ENCODE measurements around the gene EVX2. TPM values are rescaled to one million over a fixed set of nuclear protein-coding genes. Genes with fewer than 3 reads are reported as not detected.

The EVX2 gene
- total RNA-seq, 2 experiments from 2014 or later, result not detected

GRCh38 chr2:176098366-176099158 lies 14.8 kb upstream of the EVX2 start:
- ATAC-seq (no peak), DNase-seq (no peak)
- Mint-ChIP-seq H3K27me3 (peaks cover 83% of the 10 kb centered on the region), H3K9me3 (ENCODE audit: low read depth) (no peaks in the 10 kb centered on the region), H3K36me3 (ENCODE audit: low read depth) (no peaks in the 10 kb centered on the region), H3K27ac (no peak overlapping the region), H3K4me3 (no peak overlapping the region), H3K4me1 (peaks cover 22% of the 10 kb centered on the region)
- POLR2A ChIA-PET, result no interaction called here
- intact Hi-C loops (cut with DNase I, micrococcal nuclease), result loop anchor here (1.0 to 10.0 kb wide), 5 partner anchors 16 to 1396 kb away; partner anchors contain the start of gene LNPK (in 1 of the 2)
- CTCF ChIA-PET, result interaction anchor here (0.6 to 4.7 kb wide), 16 partner anchors 10 to 932 kb away, joined by 3 to 86 read pairs (median 4); partner anchors contain the start of gene HOXD10

DNA sequence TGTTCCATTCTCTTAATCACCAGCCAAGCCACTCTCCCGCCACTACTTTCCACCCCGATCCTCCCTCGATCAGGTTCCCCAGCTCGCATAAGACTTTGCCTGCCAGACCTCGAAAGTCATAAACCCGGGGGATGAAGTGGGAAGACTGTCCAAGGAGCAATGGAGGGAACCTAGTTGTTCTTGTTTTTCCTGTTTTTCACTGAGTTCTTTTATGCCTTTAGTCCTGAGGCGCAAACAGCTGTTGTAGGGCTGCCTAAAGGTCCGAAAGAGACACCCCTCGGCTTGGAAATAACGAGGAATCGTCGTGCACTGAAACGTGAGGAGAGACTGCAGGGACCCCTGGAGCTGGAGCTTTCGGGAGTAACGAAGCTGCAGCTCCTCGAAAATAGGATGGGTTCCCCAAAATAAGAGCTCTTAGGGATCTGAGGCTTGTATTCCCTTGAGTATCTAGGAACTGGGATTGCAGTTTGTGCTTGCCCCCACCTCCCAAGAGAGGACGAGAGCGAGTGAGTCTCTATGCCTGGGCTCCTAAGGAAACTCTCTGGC lies 14.1 kb upstream of the EVX2 start:
- ATAC-seq (no peak), DNase-seq (no peak)
- no peaks in the 10 kb centered on the region for H3K9me3 Mint-ChIP-seq (ENCODE audit: low read depth)
- POLR2A ChIA-PET, result interaction anchor here (0.5 to 0.7 kb wide), 2 partner anchors 1085 to 1872 kb away, joined by 3 read pairs; no protein-coding TSS in a partner anchor
- peaks cover 83% of the 10 kb centered on the region for H3K27me3 Mint-ChIP-seq
- intact Hi-C loops (cut with DNase I, micrococcal nuclease), result loop anchor here (1.0 to 10.0 kb wide), 10 partner anchors 96 to 1396 kb away; partner anchors contain the start of gene LNPK (in 1 of the 2)
- H3K4me1 Mint-ChIP-seq, result peaks cover 27% of the 10 kb centered on the region
- H3K4me3 Mint-ChIP-seq, result peak overlapping the region; percentile 50
- CTCF ChIA-PET, result interaction anchor here (0.6 to 4.7 kb wide), 27 partner anchors 10 to 1374 kb away, joined by 3 to 86 read pairs (median 4); no protein-coding TSS in a partner anchor
- no peaks in the 10 kb centered on the region for H3K36me3 Mint-ChIP-seq (ENCODE audit: low read depth)
- no peak overlapping the region for H3K27ac Mint-ChIP-seq

DNA sequence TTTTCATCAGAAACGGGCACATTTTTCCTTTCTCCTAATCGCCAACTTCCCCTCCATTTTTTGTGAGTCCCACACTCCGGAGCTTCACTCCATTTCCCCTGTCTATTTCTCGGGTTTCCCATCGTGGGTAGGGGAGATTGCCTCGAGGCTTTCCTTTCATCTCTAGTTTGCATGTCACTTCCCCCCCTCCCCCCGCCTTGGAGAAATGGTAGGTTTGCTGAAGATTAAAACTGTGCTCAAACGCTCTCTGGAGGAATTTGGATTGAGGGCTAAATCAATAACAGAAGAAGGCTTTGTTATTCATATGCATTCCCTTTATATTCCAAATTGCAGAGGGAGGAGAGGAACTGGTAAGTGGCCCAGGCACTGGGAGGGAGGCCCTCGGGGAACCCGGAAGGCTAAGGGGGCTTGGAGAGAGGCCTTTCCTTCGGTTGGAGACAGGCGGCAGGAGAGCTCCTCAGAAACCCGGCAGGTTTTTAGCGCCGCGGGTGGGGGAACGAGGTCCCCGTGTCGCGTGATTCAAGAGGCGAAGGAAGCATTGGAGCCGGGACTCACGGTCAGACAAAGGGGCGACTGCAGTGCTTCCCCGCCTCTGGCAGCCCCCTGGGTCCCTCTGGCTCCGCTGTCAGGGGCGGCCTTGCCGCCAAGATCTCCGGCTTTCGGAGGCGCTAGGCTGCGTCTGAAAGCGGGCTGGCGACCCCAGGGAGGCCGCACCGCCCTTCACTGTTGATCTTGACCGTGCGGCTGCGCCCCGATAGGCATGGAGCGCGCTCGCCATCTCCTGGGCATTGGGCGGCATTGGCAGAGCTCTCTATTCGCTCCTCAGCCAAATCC lies 13.4 kb upstream of the EVX2 start:
- ChIA-PET CTCF (interaction anchor here (0.6 to 4.7 kb wide), 33 partner anchors 9 to 1374 kb away, joined by 3 to 86 read pairs (median 4); no protein-coding TSS in a partner anchor), POLR2A (interaction anchor here (0.5 to 0.7 kb wide), 2 partner anchors 1084 to 1873 kb away, joined by 3 read pairs; no protein-coding TSS in a partner anchor)
- DNase-seq (peak; percentile 78), ATAC-seq (peak; percentile 86)
- no peaks in the 10 kb centered on the region for H3K9me3 Mint-ChIP-seq (ENCODE audit: low read depth)
- intact Hi-C loops (cut with DNase I, micrococcal nuclease), result loop anchor here (1.0 to 10.0 kb wide), 10 partner anchors 95 to 1395 kb away; partner anchors contain the start of gene LNPK (in 1 of the 2)
- H3K4me3 Mint-ChIP-seq, result peak overlapping the region; percentile 50
- no peak overlapping the region for H3K27ac Mint-ChIP-seq
- H3K4me1 Mint-ChIP-seq, result peaks cover 27% of the 10 kb centered on the region
- H3K27me3 Mint-ChIP-seq, result peaks cover 77% of the 10 kb centered on the region
- H3K36me3 Mint-ChIP-seq (ENCODE audit: low read depth), result no peaks in the 10 kb centered on the region

DNA sequence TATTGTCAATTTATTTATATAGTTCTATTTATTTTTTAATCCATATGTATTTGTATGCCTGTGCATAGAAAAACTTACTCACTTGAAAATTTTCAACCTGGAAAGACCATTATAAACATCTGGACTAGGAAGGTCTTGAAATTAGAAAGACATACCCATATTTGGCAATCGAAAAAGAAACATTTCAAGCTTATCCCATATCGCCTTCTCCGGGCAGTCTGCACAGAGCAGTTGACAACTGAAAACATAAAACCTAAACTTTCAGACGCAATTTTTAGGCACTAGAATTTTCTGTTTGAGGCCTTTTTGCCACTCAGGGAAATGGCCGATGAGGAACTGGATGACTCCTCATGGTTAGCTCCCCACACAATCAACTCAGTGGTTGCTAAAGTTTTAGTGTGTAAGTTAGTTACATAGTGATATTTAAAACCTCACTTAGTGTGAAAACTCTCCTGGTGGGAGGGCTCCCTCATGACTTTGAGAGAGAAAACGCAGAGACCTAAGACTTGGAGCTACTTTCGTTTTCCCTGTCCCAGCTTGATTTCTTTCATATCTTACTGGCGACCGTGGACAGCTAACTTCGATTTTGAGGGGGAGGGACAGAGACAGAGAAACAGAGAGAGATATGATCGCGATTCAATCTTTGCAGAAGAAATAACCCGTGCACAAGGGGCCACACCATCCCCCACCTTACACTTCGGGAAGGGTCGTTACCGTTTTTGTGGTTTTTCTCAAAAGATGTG lies 12.7 kb upstream of the EVX2 start:
- no peaks in the 10 kb centered on the region for H3K36me3 Mint-ChIP-seq (ENCODE audit: low read depth)
- H3K4me3 Mint-ChIP-seq, result peak overlapping the region; percentile 50
- H3K9me3 Mint-ChIP-seq (ENCODE audit: low read depth), result no peaks in the 10 kb centered on the region
- H3K27me3 Mint-ChIP-seq, result peaks cover 77% of the 10 kb centered on the region
- intact Hi-C loops (cut with DNase I, micrococcal nuclease), result loop anchor here (2.0 to 10.0 kb wide), 8 partner anchors 94 to 1394 kb away; partner anchors contain the start of gene LNPK (in 1 of the 2)
- ChIA-PET CTCF (interaction anchor here (0.6 to 4.7 kb wide), 18 partner anchors 11 to 1347 kb away, joined by 3 to 86 read pairs (median 4); no protein-coding TSS in a partner anchor), POLR2A (no interaction called here)
- no peak for DNase-seq
- no peak for ATAC-seq
- no peak overlapping the region for H3K27ac Mint-ChIP-seq
- H3K4me1 Mint-ChIP-seq, result peaks cover 35% of the 10 kb centered on the region

DNA sequence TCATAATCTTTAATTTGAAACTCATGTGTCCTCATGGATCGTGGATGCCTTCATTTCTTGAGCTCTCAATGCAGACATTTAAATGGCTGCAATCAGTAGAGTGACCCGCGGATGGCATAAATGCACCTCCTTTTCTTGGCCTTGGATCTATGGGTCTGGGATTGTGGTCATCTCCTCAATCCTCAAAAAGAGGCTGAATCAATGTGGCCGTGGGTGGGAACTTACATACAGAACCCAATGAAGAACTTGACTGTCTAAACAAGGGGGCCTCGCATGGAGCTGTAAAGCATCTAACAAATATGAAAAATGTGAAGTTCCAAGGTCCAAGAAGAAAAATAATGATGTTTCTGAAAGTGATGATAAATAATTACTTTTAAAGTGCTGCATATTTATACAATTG lies 11.7 kb upstream of the EVX2 start:
- ATAC-seq (no peak), DNase-seq (no peak)
- no peaks in the 10 kb centered on the region for H3K36me3 Mint-ChIP-seq (ENCODE audit: low read depth)
- no peak overlapping the region for H3K27ac Mint-ChIP-seq
- no peaks in the 10 kb centered on the region for H3K9me3 Mint-ChIP-seq (ENCODE audit: low read depth)
- ChIA-PET CTCF (interaction anchor here (0.5 to 4.7 kb wide), 10 partner anchors 15 to 844 kb away, joined by 3 to 86 read pairs (median 4); no protein-coding TSS in a partner anchor), POLR2A (no interaction called here)
- intact Hi-C loops (cut with DNase I, micrococcal nuclease), result loop anchor here (5.0 to 10.0 kb wide), 4 partner anchors 93 to 1393 kb away; partner anchors contain the start of gene LNPK (in 1 of the 2)
- peaks cover 78% of the 10 kb centered on the region for H3K27me3 Mint-ChIP-seq
- H3K4me3 Mint-ChIP-seq, result no peak overlapping the region
- H3K4me1 Mint-ChIP-seq, result peaks cover 35% of the 10 kb centered on the region

- peaks cover 35% of the 10 kb centered on the region for H3K4me1 Mint-ChIP-seq
- DNase-seq (no peak), ATAC-seq (no peak)
- intact Hi-C loops (cut with DNase I, micrococcal nuclease), result loop anchor here in 1 of 2 experiments (10.0 kb wide), 1 partner anchor 1060 kb away; no protein-coding TSS in a partner anchor
- CTCF ChIA-PET, result interaction anchor here (0.6 to 1.2 kb wide), 4 partner anchors 17 to 522 kb away, joined by 3 to 5 read pairs (median 3); no protein-coding TSS in a partner anchor
- H3K27me3 Mint-ChIP-seq, result peaks cover 83% of the 10 kb centered on the region
- H3K27ac Mint-ChIP-seq, result no peak overlapping the region
- H3K4me3 Mint-ChIP-seq, result no peak overlapping the region
- H3K9me3 Mint-ChIP-seq (ENCODE audit: low read depth), result no peaks in the 10 kb centered on the region
- POLR2A ChIA-PET, result no interaction called here
- H3K36me3 Mint-ChIP-seq (ENCODE audit: low read depth), result no peaks in the 10 kb centered on the region
Observed at GRCh38 chr2:176094349-176094748, 10.6 kb upstream of the EVX2 start.

DNA sequence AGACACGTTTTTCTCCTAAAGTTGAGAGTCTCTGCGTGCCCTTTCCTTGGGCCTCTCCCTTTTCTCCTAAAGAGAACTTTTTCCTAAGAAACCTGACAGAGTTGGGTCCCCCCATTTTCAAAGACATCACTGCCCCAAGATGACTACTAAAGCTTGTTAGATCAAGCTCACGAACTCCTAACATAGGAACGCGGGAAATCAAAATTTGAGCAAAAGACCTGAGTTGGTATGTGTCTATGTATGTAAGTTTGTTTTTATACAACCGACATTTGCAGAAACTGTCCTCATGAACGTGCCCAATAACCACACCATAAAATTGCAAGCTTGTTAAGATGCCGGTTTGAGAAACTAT lies 10.1 kb upstream of the EVX2 start:
- DNase-seq, result no peak
- H3K36me3 Mint-ChIP-seq (ENCODE audit: low read depth), result no peaks in the 10 kb centered on the region

DNA sequence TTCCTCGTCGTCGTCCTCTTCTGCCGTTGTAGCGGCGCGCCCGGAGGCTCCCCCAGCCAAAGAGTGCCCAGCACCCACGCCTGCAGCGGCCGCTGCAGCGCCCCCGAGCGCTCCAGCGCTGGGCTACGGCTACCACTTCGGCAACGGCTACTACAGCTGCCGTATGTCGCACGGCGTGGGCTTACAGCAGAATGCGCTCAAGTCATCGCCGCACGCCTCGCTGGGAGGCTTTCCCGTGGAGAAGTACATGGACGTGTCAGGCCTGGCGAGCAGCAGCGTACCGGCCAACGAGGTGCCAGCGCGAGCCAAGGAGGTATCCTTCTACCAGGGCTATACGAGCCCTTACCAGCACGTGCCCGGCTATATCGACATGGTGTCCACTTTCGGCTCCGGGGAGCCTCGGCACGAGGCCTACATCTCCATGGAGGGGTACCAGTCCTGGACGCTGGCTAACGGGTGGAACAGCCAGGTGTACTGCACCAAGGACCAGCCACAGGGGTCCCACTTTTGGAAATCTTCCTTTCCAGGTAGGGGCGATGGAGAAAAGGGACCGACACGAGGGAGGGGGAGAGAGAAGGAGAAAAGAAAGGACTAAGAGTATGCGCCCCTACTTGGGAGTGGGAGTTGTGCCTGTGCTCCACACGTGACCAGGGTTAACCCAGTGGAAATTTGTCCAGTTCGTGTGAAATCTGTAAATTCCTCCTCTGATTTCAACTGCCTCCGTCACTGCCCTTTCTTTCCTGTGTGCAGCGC lies 9.6 kb upstream of the EVX2 start:
- intact Hi-C loops (cut with DNase I, micrococcal nuclease), result loop anchor here in 1 of 2 experiments (1.0 to 10.0 kb wide), 2 partner anchors 12 to 1059 kb away; no protein-coding TSS in a partner anchor
- Mint-ChIP-seq H3K4me3 (peak overlapping the region; percentile 26), H3K9me3 (ENCODE audit: low read depth) (no peaks in the 10 kb centered on the region), H3K27ac (no peak overlapping the region), H3K4me1 (peaks cover 37% of the 10 kb centered on the region), H3K36me3 (ENCODE audit: low read depth) (peaks cover 1% of the 10 kb centered on the region), H3K27me3 (peaks cover 85% of the 10 kb centered on the region)
- CTCF ChIA-PET, result interaction anchor here (0.7 to 1.2 kb wide), 2 partner anchors 16 to 523 kb away, joined by 3 to 5 read pairs; no protein-coding TSS in a partner anchor
- ATAC-seq, result no peak
- peak; percentile 19 for DNase-seq
- POLR2A ChIA-PET, result no interaction called here

More for the DNA sequence above, 10.1 kb upstream of the EVX2 start:
- Mint-ChIP-seq H3K27ac (no peak overlapping the region), H3K4me3 (peak overlapping the region; percentile 26), H3K4me1 (peaks cover 35% of the 10 kb centered on the region), H3K27me3 (peaks cover 83% of the 10 kb centered on the region), H3K9me3 (ENCODE audit: low read depth) (no peaks in the 10 kb centered on the region)
- intact Hi-C loops (cut with DNase I, micrococcal nuclease), result loop anchor here in 1 of 2 experiments (1.0 to 10.0 kb wide), 2 partner anchors 13 to 1059 kb away; no protein-coding TSS in a partner anchor
- ChIA-PET CTCF (interaction anchor here (0.6 to 1.2 kb wide), 3 partner anchors 17 to 522 kb away, joined by 3 to 5 read pairs (median 3); no protein-coding TSS in a partner anchor), POLR2A (no interaction called here)
- no peak for ATAC-seq

GRCh38 chr2:176092270-176093144 lies 8.7 kb upstream of the EVX2 start, which contains the start of gene HOXD13:
Gene HOXD13 (plus strand): TSS chr2:176092721. CDS start chr2:176092891, 170 bp downstream.
- peaks cover 85% of the 10 kb centered on the region for H3K27me3 Mint-ChIP-seq
- H3K4me1 Mint-ChIP-seq, result peaks cover 33% of the 10 kb centered on the region
- peak within 1 kb of the TSS; percentile 21 for H3K4me3 Mint-ChIP-seq
- CTCF ChIA-PET, result no interaction called here
- no peak for ATAC-seq
- POLR2A ChIA-PET, result no interaction called here
- peak; percentile 27 for DNase-seq
- H3K36me3 Mint-ChIP-seq (ENCODE audit: low read depth), result peaks cover 3% of the 10 kb centered on the region
- intact Hi-C loops (cut with DNase I, micrococcal nuclease), result loop anchor here in 1 of 2 experiments (1.0 to 10.0 kb wide), 2 partner anchors 11 to 1058 kb away; no protein-coding TSS in a partner anchor
- H3K27ac Mint-ChIP-seq, result peak within 1 kb of the TSS; percentile 25
- no peaks in the 10 kb centered on the region for H3K9me3 Mint-ChIP-seq (ENCODE audit: low read depth)
